CD4-positive, alpha-beta T cell treated with Interleukin-12 subunit alpha and Interleukin-12 subunit beta, for 1 hour (primary cell): ENCODE results near the gene ZNF554.

Experiments
- DNase-seq: peaks from one replicate; pipeline ENCODE4 v3.0.0-alpha.2; 2020

ZNF554 gene

GRCh38 chr19:2872175-2872574, 52.5 kb downstream of the ZNF554 start:
- DNase-seq = peak; percentile 25

- DNase-seq = no peak
These were observed 58.0 kb downstream of the ZNF554 start for GRCh38 chr19:2877398-2878331.

- no peak for DNase-seq
These were observed 64.2 kb downstream of the ZNF554 start for GRCh38 chr19:2883686-2884439.

DNA sequence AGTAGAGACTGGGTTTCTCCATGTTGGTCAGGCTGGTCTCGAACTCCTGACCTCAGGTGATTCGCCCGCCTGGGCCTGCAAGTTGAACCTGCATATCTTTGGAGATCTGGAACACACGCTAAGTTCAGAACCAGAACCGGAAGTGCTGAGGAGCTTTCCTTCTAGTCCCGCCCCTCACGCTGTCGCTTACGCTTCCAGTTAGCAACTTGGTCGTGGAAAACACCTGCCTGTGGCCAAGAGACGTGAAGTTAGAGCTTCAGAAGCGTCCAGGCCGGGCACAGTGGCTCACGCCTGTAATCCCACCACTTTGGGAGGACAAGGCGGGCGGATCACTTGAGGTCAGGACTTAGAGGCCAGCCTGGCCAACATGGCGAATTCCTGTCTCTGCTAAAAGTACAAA, 66.1 kb downstream of the ZNF554 start:
- DNase-seq = no peak
